Vagina (tissue), 2 donors: ENCODE measurements around the gene TSACC. TPM values are rescaled to one million over a fixed set of nuclear protein-coding genes. Genes with fewer than 3 reads are reported as not detected.

Experiments
- DNase-seq, 2 donors: peaks; one replicate each; pipeline ENCODE4 v3.0.0-alpha.2; 2017; ENCODE audit errors: extremely low spot score in 2 of 2
- H3K27ac ChIP-seq: fragments of 200-600 bp; sonication (generic); one replicate; pipeline ENCODE4 v1.5.1; 2019
- H3K27me3 ChIP-seq: fragments of 200-600 bp; sonication (generic); one replicate; pipeline ENCODE4 v1.5.1; 2019
- H3K36me3 ChIP-seq, 2 donors: fragments of 200-600 bp; sonication (generic); one replicate each; pipeline ENCODE4 v1.5.1; 2017 to 2019
- H3K4me1 ChIP-seq: fragments of 200-600 bp; sonication (generic); one replicate; pipeline ENCODE4 v1.5.1; 2019
- H3K4me3 ChIP-seq, 2 donors: fragments of 200-600 bp; sonication (generic); 1 replicate in 1 of 2; 2 replicates in 1 of 2; pipeline ENCODE4 v1.5.1; 2016 to 2019
- H3K9me3 ChIP-seq: fragments of 200-600 bp; sonication (generic); one replicate; pipeline ENCODE4 v1.5.1; 2019
- CTCF ChIP-seq, 3 experiments: fragments of 450-650 bp in 2 of 3; fragments of 200-600 bp in 1 of 3; sonication (generic) in 1 of 3; IDR thresholded peaks; one replicate each; pipeline ENCODE4 v1.5.1; 2017 to 2019; ENCODE audit warnings: antibody characterized with exemption in 3 of 3, mild to moderate bottlenecking in 2 of 3, moderate library complexity in 2 of 3
- POLR2A ChIP-seq, 2 donors: fragments of 450-650 bp; IDR thresholded peaks; one replicate each; pipeline ENCODE4 v1.6.1; 2017; ENCODE audit warnings: antibody characterized with exemption in 2 of 2, mild to moderate bottlenecking in 2 of 2, moderate library complexity in 2 of 2
- POLR2AphosphoS5 ChIP-seq, 2 donors: sonication (generic); formaldehyde crosslinking; IDR thresholded peaks; one replicate each; pipeline ENCODE4 v1.9.0; 2017; ENCODE audit warnings: antibody characterized with exemption in 2 of 2, mild to moderate bottlenecking in 2 of 2, low read depth in 1 of 2; ENCODE audit not compliant: insufficient read depth in 1 of 2
- intact Hi-C: fragments of 100-400 bp; cut with DNase I; formaldehyde crosslinking; loops from one replicate; pipeline ENCODE4 v1.15.1; 2023
- total RNA-seq: library from RNA; depleted of rRNA; stranded (reverse); fragments of >200 nt; gene quantifications from one replicate; pipeline ENCODE4 v1.2.3, GENCODE V29; 2016

TSACC gene
- total RNA-seq, 1 donor from 2014 or later: not detected

- intact Hi-C loops: no loop called here
- Histone ChIP-seq H3K27ac (no peak overlapping the region), H3K27me3 (no peaks in the 10 kb centered on the region), H3K4me3 (peak overlapping the region in 1 of 2 donors; percentile 77), H3K4me1 (peaks cover 21% of the 10 kb centered on the region), H3K9me3 (no peaks in the 10 kb centered on the region), H3K36me3 (peaks cover 0 to 47% of the 10 kb centered on the region in 2 donors)
- DNase-seq: no peak
- TF ChIP-seq CTCF (IDR thresholded peaks at IDR 0.05): no peak
- no peak for TF ChIP-seq POLR2AphosphoS5 (IDR thresholded peaks at IDR 0.05; ENCODE audit: insufficient read depth in 1 of 2, low read depth in 1 of 2)
- no peak for TF ChIP-seq POLR2A (IDR thresholded peaks at IDR 0.05)
These were observed 2.1 kb upstream of the TSACC start for GRCh38 chr1:156336242-156336641.

- intact Hi-C loops: no loop called here
- Histone ChIP-seq H3K4me3 (peak overlapping the region; percentile 77 to 96), H3K9me3 (no peaks in the 10 kb centered on the region), H3K36me3 (peaks cover 0 to 37% of the 10 kb centered on the region in 2 donors), H3K27ac (peak overlapping the region; percentile 92), H3K4me1 (peaks cover 21% of the 10 kb centered on the region), H3K27me3 (no peaks in the 10 kb centered on the region)
- DNase-seq: no peak
- TF ChIP-seq POLR2AphosphoS5 (IDR thresholded peaks at IDR 0.05; ENCODE audit: insufficient read depth in 1 of 2, low read depth in 1 of 2) (no peak), POLR2A (IDR thresholded peaks at IDR 0.05) (no peak), CTCF (IDR thresholded peaks at IDR 0.05) (no peak)
These were observed 1.1 kb upstream of the TSACC start for GRCh38 chr1:156337052-156337887.

GRCh38 chr1:156337888-156338179 lies 492 bp upstream of the TSACC start:
- H3K4me1 ChIP-seq: peaks cover 21% of the 10 kb centered on the region
- intact Hi-C loops: no loop called here
- TF ChIP-seq POLR2AphosphoS5 (IDR thresholded peaks at IDR 0.05; ENCODE audit: insufficient read depth in 1 of 2, low read depth in 1 of 2): no peak
- TF ChIP-seq POLR2A (IDR thresholded peaks at IDR 0.05): no peak
- no peak for TF ChIP-seq CTCF (IDR thresholded peaks at IDR 0.05)
- peak overlapping the region; percentile 92 for H3K27ac ChIP-seq
- H3K4me3 ChIP-seq: peak overlapping the region; percentile 77 to 96
- no peaks in the 10 kb centered on the region for H3K9me3 ChIP-seq
- H3K27me3 ChIP-seq: no peaks in the 10 kb centered on the region
- H3K36me3 ChIP-seq: peaks cover 0 to 31% of the 10 kb centered on the region in 2 donors
- no peak for DNase-seq

- Histone ChIP-seq H3K4me3 (no peak overlapping the region), H3K9me3 (no peaks in the 10 kb centered on the region), H3K27me3 (no peaks in the 10 kb centered on the region), H3K4me1 (peaks cover 1% of the 10 kb centered on the region), H3K27ac (no peak overlapping the region), H3K36me3 (no peaks in the 10 kb centered on the region)
- no peak for DNase-seq
- intact Hi-C loops: no loop called here
- TF ChIP-seq CTCF (IDR thresholded peaks at IDR 0.05): no peak
- TF ChIP-seq POLR2AphosphoS5 (IDR thresholded peaks at IDR 0.05; ENCODE audit: insufficient read depth in 1 of 2, low read depth in 1 of 2): no peak
- no peak for TF ChIP-seq POLR2A (IDR thresholded peaks at IDR 0.05)
These were observed 4.0 kb downstream of the TSACC start for GRCh38 chr1:156342166-156342955.
